Progenitor cell of endocrine pancreas (in vitro differentiated cells): ENCODE data around the gene POMGNT1. TPM values are rescaled to one million over a fixed set of nuclear protein-coding genes. Genes with fewer than 3 reads are reported as not detected.

Experiments used
- DNase-seq: peaks from one replicate; pipeline ENCODE4 v3.0.0; 2021; ENCODE audit warnings: low spot score; ENCODE audit not compliant: unreplicated experiment
- H3K27ac Mint-ChIP-seq: 2 replicates; pipeline ENCODE4 v1.8.0; 2021; ENCODE audit warnings: mild to moderate bottlenecking, moderate library complexity, mixed read lengths
- H3K27me3 Mint-ChIP-seq: 2 replicates; pipeline ENCODE4 v1.8.0; 2021; ENCODE audit warnings: mixed read lengths
- H3K36me3 Mint-ChIP-seq: 2 replicates; pipeline ENCODE4 v1.8.0; 2022; ENCODE audit warnings: mixed read lengths; ENCODE audit not compliant: insufficient read depth
- H3K4me1 Mint-ChIP-seq: 2 replicates; pipeline ENCODE4 v1.8.0; 2021; ENCODE audit warnings: low read depth, mixed read lengths
- H3K4me3 Mint-ChIP-seq: 2 replicates; pipeline ENCODE4 v1.8.0; 2021; ENCODE audit warnings: low read depth, mild to moderate bottlenecking, moderate library complexity, mixed read lengths
- H3K9me3 Mint-ChIP-seq: 2 replicates; pipeline ENCODE4 v1.8.0; 2021; ENCODE audit warnings: low read depth, mixed read lengths
- CTCF ChIP-seq: fragments of 200-600 bp; sonication (generic); IDR thresholded peaks from one replicate; pipeline ENCODE4 v1.5.0; 2021; ENCODE audit warnings: antibody characterized with exemption, mild to moderate bottlenecking; ENCODE audit not compliant: unreplicated experiment
- total RNA-seq: library from RNA; stranded (reverse); gene quantifications from 2 replicates; pipeline ENCODE4 v1.2.1, GENCODE V29; 2021

The POMGNT1 gene
- total RNA-seq, 1 donor from 2014 or later, result 102 TPM

GRCh38 chr1:46179138-46180081 lies 18.8 kb downstream of the POMGNT1 start:
- Mint-ChIP-seq H3K9me3 (no peaks in the 10 kb centered on the region), H3K27me3 (peaks cover 6% of the 10 kb centered on the region), H3K4me1 (peaks cover 14% of the 10 kb centered on the region), H3K36me3 (no peaks in the 10 kb centered on the region), H3K4me3 (no peak overlapping the region), H3K27ac (no peak overlapping the region)
- DNase-seq, result peak; percentile 66
- TF ChIP-seq CTCF, result peak; percentile 95

- no peak for DNase-seq
- no peak for TF ChIP-seq CTCF
- Mint-ChIP-seq H3K4me1 (no peaks in the 10 kb centered on the region), H3K27me3 (peaks cover 8% of the 10 kb centered on the region), H3K4me3 (no peak within 1 kb of the TSS), H3K9me3 (no peaks in the 10 kb centered on the region), H3K36me3 (no peaks in the 10 kb centered on the region), H3K27ac (no peak within 1 kb of the TSS)
Observed at GRCh38 chr1:46176211-46176865, 21.9 kb downstream of the POMGNT1 start, which contains the start of gene P3R3URF. TSS of gene P3R3URF (minus strand) at chr1:46176488. CDS start at chr1:46176471, 17 bp downstream.

- Mint-ChIP-seq H3K4me3 (no peak overlapping the region), H3K4me1 (no peaks in the 10 kb centered on the region), H3K9me3 (no peaks in the 10 kb centered on the region), H3K27me3 (peaks cover 15% of the 10 kb centered on the region), H3K36me3 (no peaks in the 10 kb centered on the region), H3K27ac (no peak overlapping the region)
- TF ChIP-seq CTCF, result no peak
- DNase-seq, result no peak
Observed at GRCh38 chr1:46175243-46175642, 23.0 kb downstream of the POMGNT1 start.

GRCh38 chr1:46174448-46175231 lies 23.6 kb downstream of the POMGNT1 start, which contains the start of gene TSPAN1:
TSS of gene TSPAN1 (plus strand) at chr1:46175087. CDS start at chr1:46181108, 6,021 bp downstream.
- no peaks in the 10 kb centered on the region for H3K36me3 Mint-ChIP-seq
- H3K4me3 Mint-ChIP-seq, result no peak within 1 kb of the TSS

More at GRCh38 chr1:46174448-46175231, 23.6 kb downstream of the POMGNT1 start, which contains the start of gene TSPAN1:
- H3K4me1 Mint-ChIP-seq, result no peaks in the 10 kb centered on the region
- DNase-seq, result no peak
- H3K27me3 Mint-ChIP-seq, result peaks cover 20% of the 10 kb centered on the region
- TF ChIP-seq CTCF, result no peak
- no peak within 1 kb of the TSS for H3K27ac Mint-ChIP-seq
- no peaks in the 10 kb centered on the region for H3K9me3 Mint-ChIP-seq
